CD14-positive monocyte (primary cell): ENCODE measurements around the gene CHAF1A. TPM values are rescaled to one million over a fixed set of nuclear protein-coding genes. Genes with fewer than 3 reads are reported as not detected.

Experiments
- DNase-seq, 3 donors: peaks; one replicate each; pipeline ENCODE4 v3.0.0-alpha.2; 2011 to 2022
- H2AFZ ChIP-seq: 2 replicates; pipeline ENCODE4 v1.6.0; 2012; ENCODE audit warnings: mild to moderate bottlenecking, low read depth, low read length, inconsistent platforms; ENCODE audit not compliant: insufficient read depth, poor library complexity, severe bottlenecking
- H3K27ac ChIP-seq, 2 donors: 1 replicate in 1 of 2; 2 replicates in 1 of 2; pipeline ENCODE4 v1.5.1; 2012 to 2013; ENCODE audit warnings: low read length in 2 of 2, control low read depth in 1 of 2, inconsistent platforms in 1 of 2, low read depth in 1 of 2, mild to moderate bottlenecking in 1 of 2
- H3K27me3 ChIP-seq, 2 donors: one replicate each; pipeline versions ENCODE4 v1.6.0 to v1.6.1; 2011 to 2013; ENCODE audit warnings: low read length in 2 of 2; ENCODE audit not compliant: control insufficient read depth in 2 of 2, insufficient read depth in 2 of 2
- H3K36me3 ChIP-seq, 2 donors: replicated peaks in 1 of 2; 1 replicate in 1 of 2; 2 replicates in 1 of 2; pipeline versions ENCODE4 v1.5.1 to v1.6.1; 2012 to 2013; ENCODE audit warnings: low read length in 2 of 2, control low read depth in 1 of 2, inconsistent platforms in 1 of 2, mild to moderate bottlenecking in 1 of 2; ENCODE audit not compliant: insufficient read depth in 2 of 2, control insufficient read depth in 1 of 2
- H3K4me1 ChIP-seq, 2 donors: 1 replicate in 1 of 2; 2 replicates in 1 of 2; pipeline versions ENCODE4 v1.5.1 to v1.6.1; 2012 to 2013; ENCODE audit warnings: low read length in 2 of 2, control low read depth in 1 of 2, inconsistent platforms in 1 of 2, mild to moderate bottlenecking in 1 of 2, moderate library complexity in 1 of 2; ENCODE audit not compliant: insufficient read depth in 2 of 2, control insufficient read depth in 1 of 2
- H3K4me2 ChIP-seq: replicated peaks from 2 replicates; pipeline ENCODE3; 2012; ENCODE audit warnings: low read length, moderate library complexity, mild to moderate bottlenecking; ENCODE audit not compliant: poor library complexity, severe bottlenecking; ENCODE audit errors: extremely low read depth
- H3K4me3 ChIP-seq, 3 experiments: fragments of 200-600 bp in 1 of 3; sonication (generic) in 1 of 3; replicated peaks in 1 of 3; 1 replicate in 2 of 3; 2 replicates in 1 of 3; pipeline ENCODE4 v1.5.1; 2011 to 2013; ENCODE audit warnings: low read length in 3 of 3, mild to moderate bottlenecking in 3 of 3, control low read depth in 2 of 3, low read depth in 2 of 3, inconsistent platforms in 1 of 3, moderate library complexity in 1 of 3
- H3K79me2 ChIP-seq: 2 replicates; pipeline ENCODE4 v1.6.0; 2012; ENCODE audit warnings: mild to moderate bottlenecking, control low read depth, inconsistent platforms, low read length, moderate library complexity; ENCODE audit not compliant: insufficient read depth
- H3K9ac ChIP-seq: 2 replicates; pipeline ENCODE4 v1.6.0; 2017; ENCODE audit warnings: low read length, mild to moderate bottlenecking; ENCODE audit not compliant: insufficient read depth, poor library complexity, severe bottlenecking
- H3K9me3 ChIP-seq, 2 donors: replicated peaks in 1 of 2; 1 replicate in 1 of 2; 2 replicates in 1 of 2; pipeline versions ENCODE4 v1.5.1 to v1.6.1; 2012 to 2013; ENCODE audit warnings: low read length in 2 of 2, control low read depth in 1 of 2; ENCODE audit not compliant: control insufficient read depth in 1 of 2, insufficient read depth in 1 of 2
- H4K20me1 ChIP-seq: 2 replicates; pipeline ENCODE4 v1.6.0; 2012; ENCODE audit warnings: mild to moderate bottlenecking, low read length, control low read depth, moderate library complexity; ENCODE audit not compliant: insufficient read depth
- H3K27ac Mint-ChIP-seq, 7 donors: one replicate each; pipeline ENCODE4 v1.8.0; 2020; ENCODE audit warnings: mild to moderate bottlenecking in 7 of 7, mixed read lengths in 7 of 7, moderate library complexity in 6 of 7, inconsistent platforms in 2 of 7
- H3K27me3 Mint-ChIP-seq, 3 donors: one replicate each; pipeline ENCODE4 v1.8.0; 2021 to 2022; ENCODE audit warnings: low read depth in 3 of 3, mild to moderate bottlenecking in 3 of 3, mixed read lengths in 3 of 3, moderate library complexity in 3 of 3, inconsistent platforms in 1 of 3
- H3K36me3 Mint-ChIP-seq, 2 donors: one replicate each; pipeline ENCODE4 v1.8.0; 2020; ENCODE audit warnings: mixed read lengths in 2 of 2, inconsistent platforms in 1 of 2, mild to moderate bottlenecking in 1 of 2
- H3K4me1 Mint-ChIP-seq: one replicate; pipeline ENCODE4 v1.8.0; 2020; ENCODE audit warnings: mild to moderate bottlenecking, mixed read lengths
- H3K4me3 Mint-ChIP-seq, 2 donors: one replicate each; pipeline ENCODE4 v1.8.0; 2020; ENCODE audit warnings: mild to moderate bottlenecking in 2 of 2, mixed read lengths in 2 of 2, moderate library complexity in 1 of 2
- H3K9me3 Mint-ChIP-seq, 7 donors: one replicate each; pipeline ENCODE4 v1.8.0; 2020 to 2022; ENCODE audit warnings: mixed read lengths in 7 of 7, mild to moderate bottlenecking in 6 of 7, moderate library complexity in 6 of 7, inconsistent platforms in 2 of 7
- WGBS: methylation state at CpG from one replicate; pipeline ENCODE4 v1.1.5; 2013; ENCODE audit warnings: missing lambda C conversion rate; ENCODE audit not compliant: insufficient coverage; 5-methylcytosine and 5-hydroxymethylcytosine counted together
- intact Hi-C, 2 donors: fragments of 100-400 bp; cut with micrococcal nuclease; formaldehyde crosslinking; loops; one replicate each; pipeline versions ENCODE4 v1.15.0 to v1.15.1; 2023
- polyA plus RNA-seq, 3 donors: library from polyadenylated mRNA; depleted of rRNA in 1 of 3; unstranded in 2 of 3; stranded (reverse) in 1 of 3; fragments of 300-500 nt in 2 of 3; fragments of >200 nt in 1 of 3; fragmentation: Illumina TruSeq in 2 of 3; gene quantifications; 1 replicate in 2 of 3; 2 replicates in 1 of 3; pipeline ENCODE4 v1.2.3, GENCODE V29; 2012 to 2021
- TF ChIP-seq, protein P1 (sequence below): fragments of 200-600 bp; IDR thresholded peaks from one replicate; pipeline ENCODE4 v1.8.0; 2022; ENCODE audit warnings: antibody characterized with exemption, mild to moderate bottlenecking

CHAF1A gene
- polyA plus RNA-seq, 3 donors = 4.4 to 26.4 (median 5.4) TPM

- no peak overlapping the region for H3K4me3 Mint-ChIP-seq
- peaks cover 0 to 2% (median 0%) of the 10 kb centered on the region in 7 donors for H3K9me3 Mint-ChIP-seq
- H3K79me2 ChIP-seq = no peaks in the 10 kb centered on the region
- H3K27ac ChIP-seq = no peak overlapping the region
- no peaks in the 10 kb centered on the region for H3K9me3 ChIP-seq
- no peak for DNase-seq
- H3K27ac Mint-ChIP-seq = peak overlapping the region in 2 of 7 donors; percentile 17 to 58
- over 99% methylated on average over 9 of the region's 11 CpGs for WGBS
- H3K4me2 ChIP-seq = no peak overlapping the region
- no peak overlapping the region for H2AFZ ChIP-seq
- intact Hi-C loops = no loop called here
- no peak overlapping the region for H3K4me3 ChIP-seq
- peaks cover 0 to 2% (median 2%) of the 10 kb centered on the region in 3 donors for H3K27me3 Mint-ChIP-seq
- H3K4me1 Mint-ChIP-seq = no peaks in the 10 kb centered on the region
- H3K4me1 ChIP-seq = no peaks in the 10 kb centered on the region
- peaks cover 38 to 56% of the 10 kb centered on the region in 2 donors for H3K36me3 ChIP-seq
- no peak overlapping the region for H3K9ac ChIP-seq
- TF ChIP-seq, protein P1, sequence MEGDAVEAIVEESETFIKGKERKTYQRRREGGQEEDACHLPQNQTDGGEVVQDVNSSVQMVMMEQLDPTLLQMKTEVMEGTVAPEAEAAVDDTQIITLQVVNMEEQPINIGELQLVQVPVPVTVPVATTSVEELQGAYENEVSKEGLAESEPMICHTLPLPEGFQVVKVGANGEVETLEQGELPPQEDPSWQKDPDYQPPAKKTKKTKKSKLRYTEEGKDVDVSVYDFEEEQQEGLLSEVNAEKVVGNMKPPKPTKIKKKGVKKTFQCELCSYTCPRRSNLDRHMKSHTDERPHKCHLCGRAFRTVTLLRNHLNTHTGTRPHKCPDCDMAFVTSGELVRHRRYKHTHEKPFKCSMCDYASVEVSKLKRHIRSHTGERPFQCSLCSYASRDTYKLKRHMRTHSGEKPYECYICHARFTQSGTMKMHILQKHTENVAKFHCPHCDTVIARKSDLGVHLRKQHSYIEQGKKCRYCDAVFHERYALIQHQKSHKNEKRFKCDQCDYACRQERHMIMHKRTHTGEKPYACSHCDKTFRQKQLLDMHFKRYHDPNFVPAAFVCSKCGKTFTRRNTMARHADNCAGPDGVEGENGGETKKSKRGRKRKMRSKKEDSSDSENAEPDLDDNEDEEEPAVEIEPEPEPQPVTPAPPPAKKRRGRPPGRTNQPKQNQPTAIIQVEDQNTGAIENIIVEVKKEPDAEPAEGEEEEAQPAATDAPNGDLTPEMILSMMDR = no peak
- no peaks in the 10 kb centered on the region for H3K27me3 ChIP-seq
- H3K36me3 Mint-ChIP-seq = peaks cover 38 to 41% of the 10 kb centered on the region in 2 donors
- no peaks in the 10 kb centered on the region for H4K20me1 ChIP-seq
Measured at GRCh38 chr19:4487572-4487971, 85.1 kb downstream of the CHAF1A start.

DNA sequence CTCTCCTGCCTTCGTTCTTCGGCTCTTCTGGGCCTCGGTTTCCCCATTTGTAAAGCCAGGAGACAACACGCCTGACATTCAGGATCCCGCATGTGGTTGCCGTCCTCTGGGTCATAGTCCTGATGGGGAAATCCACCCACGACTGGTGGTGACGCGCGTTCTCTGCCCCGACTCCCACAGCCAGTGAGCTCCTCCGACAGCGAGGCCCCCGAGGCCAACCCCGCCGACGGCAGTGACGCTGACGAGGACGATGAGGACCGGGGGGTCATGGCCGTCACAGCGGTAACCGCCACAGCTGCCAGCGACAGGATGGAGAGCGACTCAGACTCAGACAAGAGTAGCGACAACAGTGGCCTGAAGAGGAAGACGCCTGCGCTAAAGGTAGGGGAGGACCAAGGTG, 86.1 kb downstream of the CHAF1A start:
- H3K36me3 Mint-ChIP-seq = peaks cover 28 to 38% of the 10 kb centered on the region in 2 donors
- no peaks in the 10 kb centered on the region for H3K4me1 Mint-ChIP-seq
- H2AFZ ChIP-seq = no peak overlapping the region
- no peak for DNase-seq
- H3K79me2 ChIP-seq = no peaks in the 10 kb centered on the region
- H3K36me3 ChIP-seq = peaks cover 41 to 55% of the 10 kb centered on the region in 2 donors
- no peaks in the 10 kb centered on the region for H3K9me3 ChIP-seq
- 98% methylated on average over 29 of the region's 29 CpGs for WGBS
- no peak overlapping the region for H3K27ac Mint-ChIP-seq
- H3K27ac ChIP-seq = no peak overlapping the region
- peaks cover 0 to 2% (median 0%) of the 10 kb centered on the region in 3 donors for H3K27me3 Mint-ChIP-seq
- H3K4me2 ChIP-seq = no peak overlapping the region
- H3K4me1 ChIP-seq = no peaks in the 10 kb centered on the region
- H3K4me3 Mint-ChIP-seq = no peak overlapping the region
- H4K20me1 ChIP-seq = no peaks in the 10 kb centered on the region
- TF ChIP-seq, protein P1 = no peak
- no peak overlapping the region for H3K4me3 ChIP-seq
- no peak overlapping the region for H3K9ac ChIP-seq
- intact Hi-C loops = no loop called here
- H3K9me3 Mint-ChIP-seq = peaks cover 0 to 2% (median 0%) of the 10 kb centered on the region in 7 donors
- no peaks in the 10 kb centered on the region for H3K27me3 ChIP-seq
